GM23338 (cell line): ENCODE measurements around the gene LRRFIP1. TPM values are rescaled to one million over a fixed set of nuclear protein-coding genes. Genes with fewer than 3 reads are reported as not detected.

ENCODE experiments used
- ATAC-seq: fragments of 200-7000 bp; cut with Tn5 transposase; 3 replicates; pipeline ENCODE4 v1.9.1; 2020
- DNase-seq: peaks from one replicate; pipeline ENCODE4 v3.0.0-alpha.2; 2015; ENCODE audit warnings: low spot score
- H2AFZ ChIP-seq: fragments of 200-600 bp; sonication (generic); 2 replicates; pipeline ENCODE4 v1.8.0; 2016; ENCODE audit warnings: antibody characterized with exemption, mild to moderate bottlenecking, moderate library complexity
- H3F3A ChIP-seq: fragments of 200-600 bp; sonication (generic); replicated peaks from 2 replicates; pipeline ENCODE4 v1.8.0; 2017; ENCODE audit warnings: antibody characterized with exemption, mixed run types, low read depth
- H3K27ac ChIP-seq: fragments of 200-600 bp; sonication (generic); 2 replicates; pipeline ENCODE4 v1.6.1; 2016; ENCODE audit warnings: low read depth
- H3K27me3 ChIP-seq: fragments of 200-600 bp; sonication (generic); 2 replicates; pipeline ENCODE4 v1.8.0; 2016; ENCODE audit warnings: mild to moderate bottlenecking, mixed run types, moderate library complexity; ENCODE audit not compliant: insufficient read depth
- H3K36me3 ChIP-seq: fragments of 200-600 bp; sonication (generic); 2 replicates; pipeline ENCODE4 v1.8.0; 2016; ENCODE audit warnings: mild to moderate bottlenecking; ENCODE audit not compliant: insufficient read depth
- H3K4me1 ChIP-seq: fragments of 200-600 bp; sonication (generic); 2 replicates; pipeline ENCODE4 v1.8.0; 2016; ENCODE audit warnings: mild to moderate bottlenecking, moderate library complexity; ENCODE audit not compliant: insufficient read depth
- H3K4me2 ChIP-seq: fragments of 200-600 bp; sonication (generic); 2 replicates; pipeline ENCODE4 v1.7.1; 2017; ENCODE audit warnings: mixed run types
- H3K4me3 ChIP-seq: fragments of 200-600 bp; sonication (generic); 2 replicates; pipeline ENCODE4 v1.6.1; 2016; ENCODE audit warnings: mixed run types
- H3K79me2 ChIP-seq: fragments of 200-600 bp; sonication (generic); replicated peaks from 2 replicates; pipeline ENCODE4 v1.8.0; 2017; ENCODE audit warnings: mild to moderate bottlenecking; ENCODE audit not compliant: insufficient read depth
- H3K9me2 ChIP-seq: fragments of 200-600 bp; sonication (generic); 2 replicates; pipeline ENCODE4 v1.8.0; 2017; ENCODE audit not compliant: insufficient read depth
- H4K20me1 ChIP-seq: fragments of 200-600 bp; sonication (generic); replicated peaks from 2 replicates; pipeline ENCODE4 v1.8.0; 2017; ENCODE audit warnings: mild to moderate bottlenecking; ENCODE audit not compliant: insufficient read depth
- H3K27ac Mint-ChIP-seq: 2 replicates; pipeline ENCODE4 v1.8.0; 2020; ENCODE audit warnings: inconsistent platforms, mild to moderate bottlenecking, moderate library complexity, mixed read lengths
- H3K27me3 Mint-ChIP-seq: 3 replicates; pipeline ENCODE4 v1.8.0; 2022; ENCODE audit warnings: low read depth, mild to moderate bottlenecking, moderate library complexity, mixed read lengths, inconsistent platforms; ENCODE audit not compliant: insufficient read depth, poor library complexity
- H3K36me3 Mint-ChIP-seq: 3 replicates; pipeline ENCODE4 v1.8.0; 2021; ENCODE audit warnings: low read depth, mild to moderate bottlenecking, inconsistent platforms, moderate library complexity, mixed read lengths
- H3K4me1 Mint-ChIP-seq: 3 replicates; pipeline ENCODE4 v1.8.0; 2020; ENCODE audit warnings: mild to moderate bottlenecking, inconsistent platforms, mixed read lengths
- H3K4me3 Mint-ChIP-seq: 3 replicates; pipeline ENCODE4 v1.8.0; 2021; ENCODE audit warnings: moderate library complexity, mild to moderate bottlenecking, inconsistent platforms, mixed read lengths
- H3K9me3 Mint-ChIP-seq: 3 replicates; pipeline ENCODE4 v1.8.0; 2020; ENCODE audit warnings: moderate library complexity, mild to moderate bottlenecking, inconsistent platforms, mixed read lengths
- CREB1 ChIP-seq: fragments of 250-450 bp; sonication (Bioruptor Pico); IDR thresholded peaks from 2 replicates; pipeline ENCODE4 v1.5.0; 2020; ENCODE audit warnings: low read depth, mild to moderate bottlenecking, moderate library complexity
- EZH2 ChIP-seq: fragments of 200-600 bp; sonication (generic); IDR thresholded peaks from one replicate; pipeline ENCODE4 v1.8.0; 2017; ENCODE audit warnings: antibody characterized with exemption, mild to moderate bottlenecking, low read depth; ENCODE audit not compliant: unreplicated experiment
- EZH2phosphoT487 ChIP-seq: fragments of 200-600 bp; sonication (generic); IDR thresholded peaks from one replicate; pipeline ENCODE4 v1.8.1; 2018; ENCODE audit warnings: antibody characterized with exemption; ENCODE audit not compliant: unreplicated experiment
- NANOG ChIP-seq: IDR thresholded peaks from 2 replicates; pipeline ENCODE4 v1.6.1; 2016; ENCODE audit warnings: antibody characterized with exemption, borderline replicate concordance
- POLR2AphosphoS5 ChIP-seq: IDR thresholded peaks from 2 replicates; pipeline ENCODE4 v1.6.1; 2016; ENCODE audit warnings: antibody characterized with exemption, low read depth
- REST ChIP-seq: IDR thresholded peaks from one replicate; pipeline ENCODE4 v1.6.1; 2018; ENCODE audit warnings: antibody characterized with exemption; ENCODE audit not compliant: unreplicated experiment
- STAT1 ChIP-seq: IDR thresholded peaks from one replicate; pipeline ENCODE4 v1.6.1; 2016; ENCODE audit warnings: antibody characterized with exemption; ENCODE audit not compliant: unreplicated experiment
- ZNF114 ChIP-seq: fragments of 250-450 bp; sonication (Bioruptor Pico); IDR thresholded peaks from 2 replicates; pipeline ENCODE4 v1.5.0; 2020; ENCODE audit warnings: mild to moderate bottlenecking, moderate library complexity
- polyA plus RNA-seq: library from polyadenylated mRNA; unstranded; fragments of >200 nt; fragmentation: Nextera tagmentation; extraction: Ambion mirVana; gene quantifications from 2 replicates; pipeline ENCODE4 v1.2.1, GENCODE V29; 2016
- total RNA-seq: library from RNA; depleted of rRNA; stranded (reverse); fragments of >200 nt; shearing (Covaris generic); gene quantifications from 2 replicates; pipeline ENCODE4 v1.2.3, GENCODE V29; 2014
- TF ChIP-seq, protein P1 (sequence below), 2 experiments: fragments of 200-600 bp in 1 of 2; sonication (generic) in 1 of 2; conservative IDR thresholded peaks; 2 replicates each; pipeline versions ENCODE4 v1.5.1 to v1.6.1; 2016 to 2017; ENCODE audit warnings: antibody characterized with exemption in 2 of 2, low read depth in 2 of 2, mild to moderate bottlenecking in 2 of 2, moderate library complexity in 1 of 2

Gene LRRFIP1
- total and polyA plus RNA-seq, 2 experiments from 2014 or later, result 59.6 to 178 TPM

DNA sequence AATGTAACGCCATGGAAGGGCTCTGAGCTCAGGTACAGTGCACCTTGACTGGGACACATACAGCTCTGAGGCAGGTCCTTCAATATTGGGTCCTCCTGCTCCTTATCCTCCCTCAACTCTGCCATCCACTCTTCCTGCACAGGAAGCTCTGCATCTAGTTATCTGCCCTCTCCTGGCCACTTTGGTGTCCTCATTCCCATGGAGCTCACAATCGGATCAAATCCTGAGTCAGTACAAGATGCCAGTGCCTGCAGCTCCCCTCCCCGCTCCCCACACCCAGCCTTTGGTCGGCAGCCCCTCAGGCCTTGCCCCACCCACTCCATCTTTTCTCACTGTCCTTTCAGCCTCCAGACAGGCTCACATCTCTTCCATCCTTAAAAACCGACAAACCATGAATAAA, 58.0 kb downstream of the LRRFIP1 start (continued):
- TF ChIP-seq, protein P1, sequence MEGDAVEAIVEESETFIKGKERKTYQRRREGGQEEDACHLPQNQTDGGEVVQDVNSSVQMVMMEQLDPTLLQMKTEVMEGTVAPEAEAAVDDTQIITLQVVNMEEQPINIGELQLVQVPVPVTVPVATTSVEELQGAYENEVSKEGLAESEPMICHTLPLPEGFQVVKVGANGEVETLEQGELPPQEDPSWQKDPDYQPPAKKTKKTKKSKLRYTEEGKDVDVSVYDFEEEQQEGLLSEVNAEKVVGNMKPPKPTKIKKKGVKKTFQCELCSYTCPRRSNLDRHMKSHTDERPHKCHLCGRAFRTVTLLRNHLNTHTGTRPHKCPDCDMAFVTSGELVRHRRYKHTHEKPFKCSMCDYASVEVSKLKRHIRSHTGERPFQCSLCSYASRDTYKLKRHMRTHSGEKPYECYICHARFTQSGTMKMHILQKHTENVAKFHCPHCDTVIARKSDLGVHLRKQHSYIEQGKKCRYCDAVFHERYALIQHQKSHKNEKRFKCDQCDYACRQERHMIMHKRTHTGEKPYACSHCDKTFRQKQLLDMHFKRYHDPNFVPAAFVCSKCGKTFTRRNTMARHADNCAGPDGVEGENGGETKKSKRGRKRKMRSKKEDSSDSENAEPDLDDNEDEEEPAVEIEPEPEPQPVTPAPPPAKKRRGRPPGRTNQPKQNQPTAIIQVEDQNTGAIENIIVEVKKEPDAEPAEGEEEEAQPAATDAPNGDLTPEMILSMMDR (conservative IDR thresholded peaks at IDR 0.05; ENCODE audit: low read depth in 2 of 2), result peak; percentile 44 to 70; a peak in 3 of 4 replicates

GRCh38 chr2:237686659-237687136, 59.3 kb downstream of the LRRFIP1 start:
- ATAC-seq, result peak; percentile 11
- H3K27ac ChIP-seq, result no peak overlapping the region
- no peak overlapping the region for H2AFZ ChIP-seq

DNA sequence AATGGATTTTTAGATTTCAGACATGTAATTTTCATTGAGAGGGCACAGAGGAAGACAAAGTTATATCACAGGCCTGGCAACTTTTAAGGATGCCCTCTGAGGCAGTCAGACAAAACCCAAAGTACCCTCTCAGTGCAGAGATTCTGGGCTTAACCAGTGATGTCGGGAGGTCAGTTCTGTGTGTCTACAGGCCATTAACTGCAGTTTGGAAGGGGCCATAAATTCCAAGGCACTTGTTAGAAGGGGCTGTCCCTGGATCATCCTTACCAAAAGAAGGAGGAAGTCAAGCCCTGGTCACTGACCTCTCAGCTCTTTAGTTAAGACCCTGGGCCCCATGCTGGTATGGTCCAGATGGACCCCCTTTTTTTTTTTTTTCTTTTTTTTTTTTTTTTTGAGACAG, 60.7 kb downstream of the LRRFIP1 start:
- Histone ChIP-seq H3K4me3 (no peak overlapping the region), H3F3A (peaks cover 4% of the 10 kb centered on the region; the same call in 1 of the 2 replicates), H3K4me1 (peaks cover 3% of the 10 kb centered on the region), H3K79me2 (peaks cover 8% of the 10 kb centered on the region), H4K20me1 (peaks cover 5% of the 10 kb centered on the region; the same call in 1 of the 2 replicates), H3K27me3 (peaks cover 1% of the 10 kb centered on the region; the same call in 1 of the 2 replicates), H3K36me3 (no peaks in the 10 kb centered on the region), H2AFZ (no peak overlapping the region), H3K9me2 (no peaks in the 10 kb centered on the region), H3K4me2 (no peak overlapping the region), H3K27ac (no peak overlapping the region)
- DNase-seq (no peak), ATAC-seq (no peak)
- Mint-ChIP-seq H3K36me3 (peaks cover 39% of the 10 kb centered on the region), H3K27ac (no peak overlapping the region), H3K4me3 (no peak overlapping the region), H3K9me3 (peaks cover 18% of the 10 kb centered on the region), H3K27me3 (peaks cover 9% of the 10 kb centered on the region), H3K4me1 (peaks cover 9% of the 10 kb centered on the region)
- TF ChIP-seq, protein P1 (conservative IDR thresholded peaks at IDR 0.05; ENCODE audit: low read depth in 2 of 2), result no peak
- no peak for TF ChIP-seq EZH2phosphoT487
- no peak for TF ChIP-seq NANOG
- no peak for TF ChIP-seq POLR2AphosphoS5
- no peak for TF ChIP-seq CREB1 (CRISPR knock-in tag)
- TF ChIP-seq STAT1, result no peak
- TF ChIP-seq ZNF114 (CRISPR knock-in tag), result no peak
- TF ChIP-seq EZH2, result no peak
- TF ChIP-seq REST, result no peak

More at GRCh38 chr2:237686659-237687136, 59.3 kb downstream of the LRRFIP1 start:
- Histone ChIP-seq H4K20me1 (0 out of 2 replicates have a peak, but pooled peaks cover 4% of the 10 kb centered on the region), H3K4me3 (no peak overlapping the region), H3K4me1 (no peaks in the 10 kb centered on the region), H3K79me2 (no peaks in the 10 kb centered on the region), H3K4me2 (no peak overlapping the region), H3F3A (0 out of 2 replicates have a peak, but pooled peaks cover 4% of the 10 kb centered on the region), H3K36me3 (no peaks in the 10 kb centered on the region), H3K27me3 (no peaks in the 10 kb centered on the region), H3K9me2 (no peaks in the 10 kb centered on the region)
- Mint-ChIP-seq H3K36me3 (peaks cover 39% of the 10 kb centered on the region), H3K4me3 (no peak overlapping the region), H3K27ac (no peak overlapping the region), H3K27me3 (peaks cover 9% of the 10 kb centered on the region), H3K4me1 (peaks cover 6% of the 10 kb centered on the region), H3K9me3 (peaks cover 18% of the 10 kb centered on the region)
- TF ChIP-seq, protein P1 (conservative IDR thresholded peaks at IDR 0.05; ENCODE audit: low read depth in 2 of 2), result peak; percentile 48 to 50
- no peak for TF ChIP-seq STAT1
- TF ChIP-seq EZH2, result no peak
- peak; percentile 56 for DNase-seq
